ENCODE results near the gene GIMAP2. TPM values are rescaled to one million over a fixed set of nuclear protein-coding genes. Genes with fewer than 3 reads are reported as not detected.

The GIMAP2 gene
- total RNA-seq, 1 donor from 2014 or later = not detected

DNA sequence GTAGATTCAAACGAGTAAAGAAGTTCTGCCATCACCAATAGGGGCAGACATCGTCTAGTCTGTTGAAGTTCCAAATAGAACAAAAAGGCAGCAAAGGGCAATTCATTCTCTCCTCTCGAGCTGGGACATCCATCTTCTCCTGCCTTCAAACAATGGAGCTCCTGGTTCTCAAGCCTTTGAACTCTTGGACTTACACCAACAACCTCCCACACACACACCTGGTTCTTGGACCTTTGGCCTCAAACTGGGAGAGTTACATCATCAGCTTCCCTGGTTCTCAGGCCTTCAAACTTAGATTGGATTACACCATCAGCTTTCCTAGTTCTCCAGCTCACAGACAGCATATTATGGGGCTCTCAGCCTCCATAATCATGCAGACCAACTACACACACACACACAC lies 41.9 kb downstream of the GIMAP2 start:
- H3K27ac ChIP-seq = no peak overlapping the region
- H3K27me3 Mint-ChIP-seq (ENCODE audit: insufficient read depth, low read depth) = peaks cover 2% of the 10 kb centered on the region

DNA sequence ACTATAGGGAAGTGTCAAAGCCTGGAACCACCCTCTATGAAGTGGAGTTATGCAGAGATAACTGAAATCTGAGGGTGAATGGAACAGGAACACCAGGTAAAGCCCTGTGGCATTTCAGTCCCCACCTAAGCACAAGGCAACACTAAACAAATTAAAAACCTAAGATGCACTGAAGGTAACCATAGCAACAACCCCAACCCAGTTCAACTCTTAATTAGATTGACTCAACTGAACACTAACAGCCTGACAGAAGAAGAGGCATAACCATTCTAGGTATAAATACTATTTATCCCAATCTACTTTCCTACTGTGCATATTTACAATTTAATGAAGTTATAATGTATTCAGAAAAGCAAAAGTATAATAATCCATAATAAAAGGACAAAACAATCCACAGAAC lies 42.5 kb downstream of the GIMAP2 start:
- H3K27me3 ChIP-seq = peaks cover 94% of the 10 kb centered on the region
- no peak overlapping the region for H3K27ac ChIP-seq
- H3K79me2 ChIP-seq (ENCODE audit: low read depth) = no peaks in the 10 kb centered on the region
- Mint-ChIP-seq H3K4me1 (no peaks in the 10 kb centered on the region), H3K27ac (no peak overlapping the region), H3K9me3 (peaks cover 14% of the 10 kb centered on the region), H3K27me3 (ENCODE audit: insufficient read depth, low read depth) (peaks cover 5% of the 10 kb centered on the region), H3K36me3 (no peaks in the 10 kb centered on the region), H3K4me3 (no peak overlapping the region)
- H4K20me1 ChIP-seq (ENCODE audit: low read depth) = no peaks in the 10 kb centered on the region
- TF ChIP-seq EZH2phosphoT487 (IDR thresholded peaks at IDR 0.05) = no peak
- TF ChIP-seq, protein P1, sequence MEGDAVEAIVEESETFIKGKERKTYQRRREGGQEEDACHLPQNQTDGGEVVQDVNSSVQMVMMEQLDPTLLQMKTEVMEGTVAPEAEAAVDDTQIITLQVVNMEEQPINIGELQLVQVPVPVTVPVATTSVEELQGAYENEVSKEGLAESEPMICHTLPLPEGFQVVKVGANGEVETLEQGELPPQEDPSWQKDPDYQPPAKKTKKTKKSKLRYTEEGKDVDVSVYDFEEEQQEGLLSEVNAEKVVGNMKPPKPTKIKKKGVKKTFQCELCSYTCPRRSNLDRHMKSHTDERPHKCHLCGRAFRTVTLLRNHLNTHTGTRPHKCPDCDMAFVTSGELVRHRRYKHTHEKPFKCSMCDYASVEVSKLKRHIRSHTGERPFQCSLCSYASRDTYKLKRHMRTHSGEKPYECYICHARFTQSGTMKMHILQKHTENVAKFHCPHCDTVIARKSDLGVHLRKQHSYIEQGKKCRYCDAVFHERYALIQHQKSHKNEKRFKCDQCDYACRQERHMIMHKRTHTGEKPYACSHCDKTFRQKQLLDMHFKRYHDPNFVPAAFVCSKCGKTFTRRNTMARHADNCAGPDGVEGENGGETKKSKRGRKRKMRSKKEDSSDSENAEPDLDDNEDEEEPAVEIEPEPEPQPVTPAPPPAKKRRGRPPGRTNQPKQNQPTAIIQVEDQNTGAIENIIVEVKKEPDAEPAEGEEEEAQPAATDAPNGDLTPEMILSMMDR (IDR thresholded peaks at IDR 0.05) = no peak
- no peak for TF ChIP-seq EZH2 (IDR thresholded peaks at IDR 0.05)
- H3K9ac ChIP-seq = no peak overlapping the region
- H3K4me3 ChIP-seq = no peak overlapping the region
- H3F3A ChIP-seq (ENCODE audit: low read depth) = no peaks in the 10 kb centered on the region
- H2AFZ ChIP-seq (replicated peaks) = no peak overlapping the region
- H3K4me2 ChIP-seq = no peak overlapping the region
- no peaks in the 10 kb centered on the region for H3K9me3 ChIP-seq (ENCODE audit: low read depth)
- H3K4me1 ChIP-seq = no peaks in the 10 kb centered on the region
- no peak for DNase-seq (ENCODE audit: low spot score)
- H3K36me3 ChIP-seq = no peaks in the 10 kb centered on the region

More for the DNA sequence above, 41.9 kb downstream of the GIMAP2 start:
- no peaks in the 10 kb centered on the region for H3K36me3 ChIP-seq
- peaks cover 3% of the 10 kb centered on the region for H3K4me1 Mint-ChIP-seq
- H3F3A ChIP-seq (ENCODE audit: low read depth) = no peaks in the 10 kb centered on the region
- H3K4me1 ChIP-seq = no peaks in the 10 kb centered on the region
- H2AFZ ChIP-seq (replicated peaks) = no peak overlapping the region
- no peaks in the 10 kb centered on the region for H4K20me1 ChIP-seq (ENCODE audit: low read depth)
- no peak overlapping the region for H3K9ac ChIP-seq
- no peak overlapping the region for H3K4me2 ChIP-seq
- DNase-seq (ENCODE audit: low spot score) = no peak
- no peaks in the 10 kb centered on the region for H3K79me2 ChIP-seq (ENCODE audit: low read depth)
- TF ChIP-seq, protein P1 (IDR thresholded peaks at IDR 0.05) = no peak
- no peak for TF ChIP-seq EZH2 (IDR thresholded peaks at IDR 0.05)
- no peak for TF ChIP-seq EZH2phosphoT487 (IDR thresholded peaks at IDR 0.05)
- no peaks in the 10 kb centered on the region for H3K36me3 Mint-ChIP-seq
- peaks cover 94% of the 10 kb centered on the region for H3K27me3 ChIP-seq
- H3K9me3 Mint-ChIP-seq = peaks cover 14% of the 10 kb centered on the region
- no peaks in the 10 kb centered on the region for H3K9me3 ChIP-seq (ENCODE audit: low read depth)
- no peak overlapping the region for H3K4me3 Mint-ChIP-seq
- H3K27ac Mint-ChIP-seq = no peak overlapping the region
- no peak overlapping the region for H3K4me3 ChIP-seq

DNA sequence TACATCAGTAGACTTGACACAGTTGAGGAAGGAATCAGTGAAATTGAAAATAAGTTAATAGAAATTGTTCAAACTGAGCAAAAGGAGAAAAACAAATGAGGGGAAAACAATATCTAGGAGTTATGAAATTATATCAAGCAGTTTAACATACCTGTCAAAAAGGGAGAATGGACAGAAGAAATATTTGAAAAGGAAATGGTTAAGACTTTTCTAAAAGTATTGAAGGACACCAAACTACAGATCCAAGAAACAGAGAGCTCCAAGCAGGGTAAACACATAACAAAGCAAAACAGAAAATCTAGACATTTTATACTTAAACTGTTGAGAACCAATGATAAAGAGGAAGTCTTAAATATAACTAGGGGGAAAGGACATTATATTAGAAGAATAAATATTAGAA lies 43.1 kb downstream of the GIMAP2 start:
- peaks cover 14% of the 10 kb centered on the region for H3K9me3 Mint-ChIP-seq
- peaks cover 94% of the 10 kb centered on the region for H3K27me3 ChIP-seq
- no peaks in the 10 kb centered on the region for H3F3A ChIP-seq (ENCODE audit: low read depth)
- peaks cover 6% of the 10 kb centered on the region for H3K27me3 Mint-ChIP-seq (ENCODE audit: insufficient read depth, low read depth)
- H3K4me3 Mint-ChIP-seq = no peak overlapping the region
- no peaks in the 10 kb centered on the region for H3K79me2 ChIP-seq (ENCODE audit: low read depth)
- no peaks in the 10 kb centered on the region for H3K9me3 ChIP-seq (ENCODE audit: low read depth)
- DNase-seq (ENCODE audit: low spot score) = no peak
- H3K4me1 ChIP-seq = no peaks in the 10 kb centered on the region
- no peak overlapping the region for H3K4me2 ChIP-seq
- no peaks in the 10 kb centered on the region for H3K4me1 Mint-ChIP-seq
- H3K36me3 Mint-ChIP-seq = no peaks in the 10 kb centered on the region
- TF ChIP-seq EZH2phosphoT487 (IDR thresholded peaks at IDR 0.05) (no peak), EZH2 (IDR thresholded peaks at IDR 0.05) (no peak)
- TF ChIP-seq, protein P1 (IDR thresholded peaks at IDR 0.05) = no peak
- no peak overlapping the region for H3K27ac ChIP-seq
- no peaks in the 10 kb centered on the region for H3K36me3 ChIP-seq
- no peak overlapping the region for H3K4me3 ChIP-seq
- H4K20me1 ChIP-seq (ENCODE audit: low read depth) = no peaks in the 10 kb centered on the region
- H3K9ac ChIP-seq = no peak overlapping the region
- no peak overlapping the region for H3K27ac Mint-ChIP-seq
- no peak overlapping the region for H2AFZ ChIP-seq (replicated peaks)
